Measurements from ENCODE around the gene C16orf74.

DNA sequence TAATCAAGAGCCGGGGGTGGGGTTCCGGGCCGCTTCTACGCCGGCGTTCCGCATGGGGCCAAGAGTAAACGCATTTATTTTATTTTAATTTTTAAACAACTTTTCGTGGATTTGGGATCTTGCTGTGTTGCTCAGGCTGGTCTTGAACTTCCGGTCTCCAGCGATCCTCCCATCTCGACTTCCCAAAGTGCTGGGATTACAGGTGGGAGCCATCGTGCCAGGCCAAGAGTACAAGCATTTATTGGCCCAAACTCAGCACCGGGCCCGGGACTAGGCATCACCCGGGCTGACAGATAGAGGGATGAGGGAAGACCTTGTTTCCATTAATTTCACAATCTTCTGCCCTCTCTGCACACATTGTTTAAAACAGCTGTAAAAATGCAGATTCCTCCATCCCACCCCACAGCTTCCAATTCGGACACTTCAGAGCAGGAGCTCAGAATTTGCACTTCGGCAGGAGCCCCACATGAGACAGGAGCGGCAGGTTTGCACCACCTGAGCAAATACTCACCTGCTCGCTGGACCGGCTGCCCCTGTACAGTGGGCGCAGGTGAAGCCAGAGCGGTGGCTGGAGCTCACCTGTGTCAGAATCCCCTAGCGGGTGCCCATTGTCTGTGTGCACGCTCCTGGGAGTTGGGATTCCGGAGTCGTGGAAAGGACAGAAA, 61.5 kb downstream of the C16orf74 start:
- TF ChIP-seq EP300 (IDR thresholded peaks at IDR 0.05) (no peak), CTCF (IDR thresholded peaks at IDR 0.05) (no peak), POLR2A (IDR thresholded peaks at IDR 0.05) (no peak)

All from ovary (tissue), 3 donors.